Large intestine (tissue), 3 donors: ENCODE measurements around the gene EGLN1. TPM values are rescaled to one million over a fixed set of nuclear protein-coding genes. Genes with fewer than 3 reads are reported as not detected.

Source experiments
- DNase-seq, 2 donors: peaks; one replicate each; pipeline versions ENCODE4 v3.0.0 to v3.0.0-alpha.2; 2013
- H3K27ac ChIP-seq: one replicate; pipeline ENCODE4 v1.5.1; 2013; ENCODE audit warnings: low read length
- H3K27me3 ChIP-seq: 2 replicates; pipeline ENCODE4 v1.6.1; 2013; ENCODE audit warnings: low read length; ENCODE audit not compliant: control insufficient read depth, insufficient read depth
- H3K36me3 ChIP-seq: 2 replicates; pipeline ENCODE4 v1.6.1; 2013; ENCODE audit warnings: low read length; ENCODE audit not compliant: control insufficient read depth, insufficient read depth
- H3K4me1 ChIP-seq: one replicate; pipeline ENCODE4 v1.6.1; 2013; ENCODE audit warnings: low read length; ENCODE audit not compliant: control insufficient read depth, insufficient read depth
- H3K4me3 ChIP-seq: one replicate; pipeline ENCODE4 v1.5.1; 2013; ENCODE audit warnings: low read length
- H3K9me3 ChIP-seq: one replicate; pipeline ENCODE4 v1.6.1; 2013; ENCODE audit warnings: mild to moderate bottlenecking, low read depth, low read length, moderate library complexity; ENCODE audit not compliant: control insufficient read depth
- WGBS: methylation state at CpG from one replicate; pipeline ENCODE4 v1.1.5; 2013; ENCODE audit warnings: low lambda C conversion rate; ENCODE audit not compliant: insufficient coverage; 5-methylcytosine and 5-hydroxymethylcytosine counted together
- polyA plus RNA-seq: library from polyadenylated mRNA; unstranded; fragments of 120-200 nt; gene quantifications from one replicate; pipeline ENCODE4 v1.2.1, GENCODE V29; 2013

Gene EGLN1
- polyA plus RNA-seq, 1 donor = 30.4 TPM

DNA sequence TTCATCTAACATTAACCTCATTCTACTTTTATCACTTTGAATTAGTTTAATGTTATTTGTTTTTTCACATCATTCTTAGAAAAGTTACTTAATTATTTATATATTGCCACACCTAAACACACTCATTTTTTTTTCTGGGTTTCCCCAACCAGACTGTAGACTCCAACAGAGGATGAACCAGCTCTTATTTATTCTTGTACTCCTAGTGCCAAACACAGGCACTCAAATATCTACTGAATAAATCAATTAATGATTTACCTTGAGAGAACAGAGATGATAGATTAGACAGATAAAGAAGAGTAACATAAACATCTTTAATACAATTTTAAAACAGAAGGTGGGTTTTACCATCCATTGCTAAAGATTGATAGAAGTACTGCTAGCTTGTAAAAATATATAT, 35.6 kb downstream of the EGLN1 start:
- no peak for DNase-seq
- Histone ChIP-seq H3K27ac (no peak overlapping the region), H3K4me1 (no peaks in the 10 kb centered on the region), H3K4me3 (no peak overlapping the region), H3K27me3 (no peaks in the 10 kb centered on the region), H3K36me3 (no peaks in the 10 kb centered on the region), H3K9me3 (no peaks in the 10 kb centered on the region)

DNA sequence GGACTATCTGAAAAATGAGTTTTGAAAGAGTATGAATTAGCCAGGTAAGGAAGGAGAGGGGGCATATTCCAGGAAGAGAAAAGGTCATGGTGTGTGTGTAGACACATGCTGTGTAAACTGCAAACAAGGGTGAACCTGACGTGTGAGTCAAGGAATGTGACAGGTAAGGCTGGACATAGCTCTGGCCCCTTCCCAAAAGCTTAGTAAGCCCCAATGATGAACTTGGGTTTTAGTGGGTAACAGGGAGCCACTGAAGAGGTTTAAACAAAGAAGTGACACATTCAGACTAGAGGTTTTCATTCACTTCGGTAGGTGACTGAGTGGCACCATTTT, 36.7 kb downstream of the EGLN1 start:
- no peak overlapping the region for H3K4me3 ChIP-seq
- DNase-seq = no peak
- no peaks in the 10 kb centered on the region for H3K4me1 ChIP-seq
- 100% methylated on average over 1 of the region's 2 CpGs for WGBS
- H3K9me3 ChIP-seq = no peaks in the 10 kb centered on the region
- no peaks in the 10 kb centered on the region for H3K36me3 ChIP-seq
- H3K27ac ChIP-seq = no peak overlapping the region
- H3K27me3 ChIP-seq = no peaks in the 10 kb centered on the region

DNA sequence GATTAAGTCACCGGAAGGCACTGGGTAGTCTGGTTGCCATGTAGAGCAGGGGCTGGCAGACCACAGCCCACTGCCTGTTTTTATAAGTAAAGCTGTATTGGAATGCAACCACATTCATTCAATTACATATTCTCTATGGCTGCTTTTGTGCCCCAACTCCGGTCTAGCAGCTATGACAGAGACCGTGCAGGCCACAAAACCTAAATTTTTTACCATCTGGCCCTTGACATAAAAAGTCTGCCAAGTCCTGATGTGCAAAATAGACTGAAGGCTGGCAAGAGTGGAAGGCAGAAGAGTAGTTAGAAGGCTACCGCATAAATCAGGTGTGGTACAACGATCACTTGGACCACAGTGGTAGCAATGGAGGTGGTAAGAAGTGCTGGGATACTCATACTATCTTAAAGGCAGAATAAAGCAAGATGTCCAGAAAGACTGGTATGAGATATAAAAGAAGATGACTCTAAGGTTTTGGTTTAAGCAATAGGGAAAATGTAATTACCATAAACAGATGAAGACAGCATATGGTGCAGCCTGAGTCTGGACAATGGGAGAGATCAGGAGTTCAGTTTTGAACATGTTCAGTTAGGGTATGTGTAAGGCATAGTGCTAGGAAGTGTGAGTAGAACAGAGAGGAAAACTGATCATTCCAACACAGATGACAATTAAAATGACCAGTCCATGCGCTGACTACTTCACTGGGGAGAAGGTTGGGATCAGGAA, 37.2 kb downstream of the EGLN1 start:
- Histone ChIP-seq H3K9me3 (no peaks in the 10 kb centered on the region), H3K4me1 (no peaks in the 10 kb centered on the region), H3K27me3 (no peaks in the 10 kb centered on the region), H3K4me3 (no peak overlapping the region), H3K27ac (no peak overlapping the region), H3K36me3 (no peaks in the 10 kb centered on the region)
- 100% methylated on average over 1 of the region's 6 CpGs for WGBS
- DNase-seq = no peak

DNA sequence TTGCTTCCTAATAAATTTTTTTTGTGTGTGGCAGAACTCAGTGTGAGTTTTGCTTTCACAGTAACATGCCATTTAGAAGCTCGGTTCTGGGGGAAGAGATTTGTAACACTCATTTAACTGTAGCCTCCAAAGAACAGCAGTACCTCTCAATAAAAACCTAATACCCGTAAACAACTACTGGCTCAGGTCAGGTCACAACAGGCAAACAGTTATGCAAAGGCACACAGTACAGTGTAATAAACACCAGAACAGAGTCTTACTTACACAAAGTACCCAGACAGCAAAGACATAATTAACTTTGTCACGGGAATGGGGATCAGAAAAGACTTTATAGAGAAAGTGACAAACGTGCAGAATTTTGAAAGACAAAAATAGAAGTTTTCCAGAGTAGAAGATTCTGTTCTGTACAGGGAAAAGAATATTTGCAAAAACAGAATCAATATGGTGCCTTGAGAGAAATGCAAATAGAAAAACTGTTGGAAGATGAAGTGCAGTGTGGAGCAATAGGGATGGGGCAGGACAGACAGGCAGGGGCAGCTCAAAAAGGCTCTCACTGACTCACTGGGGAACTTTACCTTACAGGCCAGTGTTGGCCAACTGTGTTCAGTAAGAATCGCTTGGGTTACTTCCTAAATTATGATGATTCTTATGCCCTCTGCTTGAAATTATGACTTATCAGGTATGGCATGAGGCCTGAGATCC, 38.8 kb downstream of the EGLN1 start:
- Histone ChIP-seq H3K9me3 (no peaks in the 10 kb centered on the region), H3K4me3 (no peak overlapping the region), H3K27ac (no peak overlapping the region), H3K27me3 (no peaks in the 10 kb centered on the region), H3K4me1 (no peaks in the 10 kb centered on the region), H3K36me3 (no peaks in the 10 kb centered on the region)
- WGBS = 94% methylated on average over 2 of the region's 5 CpGs
- DNase-seq = no peak

DNA sequence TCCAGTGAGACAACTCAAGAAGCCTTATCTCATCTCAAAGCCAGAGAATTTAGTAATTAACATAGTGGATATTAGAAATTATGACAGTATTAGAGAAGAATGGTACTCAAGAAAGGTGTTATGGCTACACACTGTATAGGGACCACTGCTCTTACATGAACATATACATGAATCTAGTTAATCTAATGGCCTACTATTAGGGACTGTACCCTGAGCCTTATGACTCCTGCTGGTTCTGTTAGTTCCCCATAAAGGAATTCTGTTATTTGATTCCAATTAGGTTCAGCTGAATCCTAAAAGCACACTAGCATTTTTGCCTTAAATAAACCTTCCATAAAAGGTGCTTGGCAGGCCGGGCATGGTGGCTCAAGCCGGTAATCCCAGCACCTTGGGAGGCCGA, 39.7 kb downstream of the EGLN1 start:
- Histone ChIP-seq H3K9me3 (no peaks in the 10 kb centered on the region), H3K4me1 (no peaks in the 10 kb centered on the region), H3K4me3 (no peak overlapping the region), H3K27ac (no peak overlapping the region), H3K27me3 (no peaks in the 10 kb centered on the region), H3K36me3 (no peaks in the 10 kb centered on the region)
- DNase-seq = no peak
- WGBS = no CpG with 5 or more reads among the region's 3 CpGs

DNA sequence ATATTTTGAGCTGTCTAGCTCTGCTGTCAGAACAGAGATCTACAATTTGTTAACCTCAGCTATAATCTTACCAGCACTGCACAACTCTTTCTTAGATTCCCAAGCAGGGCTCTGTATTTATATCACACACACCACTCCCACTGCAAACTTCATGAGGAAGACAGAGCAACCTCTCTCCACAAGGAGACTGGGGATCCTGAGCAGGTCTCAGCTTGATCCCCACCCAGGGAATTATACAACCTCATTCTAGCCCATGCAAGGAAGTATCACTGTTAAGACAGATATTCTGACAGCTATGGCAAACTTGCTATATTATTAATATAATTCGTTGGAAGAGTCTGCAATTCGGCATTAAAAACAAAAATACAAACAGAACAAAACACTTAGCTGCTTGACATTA, 40.4 kb downstream of the EGLN1 start:
- Histone ChIP-seq H3K36me3 (no peaks in the 10 kb centered on the region), H3K4me1 (no peaks in the 10 kb centered on the region), H3K4me3 (no peak overlapping the region), H3K27me3 (no peaks in the 10 kb centered on the region), H3K9me3 (no peaks in the 10 kb centered on the region), H3K27ac (no peak overlapping the region)
- WGBS = no CpG with 5 or more reads among the region's 2 CpGs
- DNase-seq = no peak

DNA sequence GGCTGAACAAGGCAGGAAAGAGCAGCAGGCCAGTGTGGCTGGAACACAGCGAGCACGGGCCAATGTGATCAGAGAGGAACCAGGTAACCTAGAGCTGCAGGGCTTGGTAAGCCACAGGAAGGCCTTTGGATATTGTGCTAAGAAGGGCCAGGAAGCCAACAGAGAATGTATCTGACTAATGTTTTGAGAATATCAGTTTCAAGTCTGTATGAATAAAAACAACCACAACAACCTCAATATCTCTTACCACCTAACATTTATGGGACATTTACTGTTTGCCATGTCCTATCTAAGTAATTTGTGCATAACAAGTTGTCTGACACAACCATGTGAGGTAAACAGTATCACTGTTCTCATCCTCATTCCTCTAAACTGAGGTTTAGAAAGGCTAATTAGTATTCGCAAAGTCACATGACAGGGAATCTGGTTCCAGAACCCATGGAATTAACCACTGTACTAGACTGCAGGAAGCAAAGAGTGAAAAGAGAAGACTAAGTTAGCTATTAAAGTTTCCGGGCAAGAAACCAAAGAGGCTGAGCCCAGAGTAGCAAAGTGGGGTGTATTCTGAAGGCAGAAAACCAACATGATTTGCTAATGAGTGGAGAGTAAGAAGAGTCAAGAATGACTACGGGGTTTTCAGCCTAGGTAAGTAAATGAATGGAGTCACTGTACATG, 45.1 kb downstream of the EGLN1 start:
- H3K27me3 ChIP-seq = no peaks in the 10 kb centered on the region
- 83% methylated on average over 2 of the region's 5 CpGs for whole genome bisulfite sequencing
- DNase-seq = peak in 1 of 2 donors; percentile 4
- H3K36me3 ChIP-seq = peaks cover under 1% of the 10 kb centered on the region
- H3K9me3 ChIP-seq = no peaks in the 10 kb centered on the region
- no peaks in the 10 kb centered on the region for H3K4me1 ChIP-seq
- H3K4me3 ChIP-seq = no peak overlapping the region
- H3K27ac ChIP-seq = no peak overlapping the region

DNA sequence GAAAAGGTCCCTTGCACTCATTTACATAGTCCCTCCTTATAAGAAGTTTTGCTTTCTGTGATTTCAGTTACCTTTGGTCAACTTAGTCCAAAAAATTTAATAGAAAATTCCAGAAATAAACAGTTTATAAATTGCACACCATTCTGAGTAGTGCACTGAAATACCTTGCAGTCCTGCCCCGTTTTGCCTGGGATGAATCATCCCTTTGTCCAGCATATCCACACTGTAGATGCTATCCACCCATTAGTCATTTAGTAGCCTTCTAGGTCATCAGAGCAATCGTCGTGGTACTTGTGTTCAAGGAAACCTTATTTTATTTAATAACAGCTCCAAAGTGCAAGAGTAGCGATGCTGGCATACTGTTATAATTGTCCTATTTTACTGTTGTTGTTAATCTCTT, 46.0 kb downstream of the EGLN1 start:
- H3K36me3 ChIP-seq = peaks cover 6% of the 10 kb centered on the region
- no CpG with 5 or more reads among the region's 4 CpGs for WGBS
- H3K27me3 ChIP-seq = no peaks in the 10 kb centered on the region
- no peak overlapping the region for H3K4me3 ChIP-seq
- no peaks in the 10 kb centered on the region for H3K9me3 ChIP-seq
- DNase-seq = peak in 1 of 2 donors; percentile 22
- H3K4me1 ChIP-seq = no peaks in the 10 kb centered on the region
- no peak overlapping the region for H3K27ac ChIP-seq

DNA sequence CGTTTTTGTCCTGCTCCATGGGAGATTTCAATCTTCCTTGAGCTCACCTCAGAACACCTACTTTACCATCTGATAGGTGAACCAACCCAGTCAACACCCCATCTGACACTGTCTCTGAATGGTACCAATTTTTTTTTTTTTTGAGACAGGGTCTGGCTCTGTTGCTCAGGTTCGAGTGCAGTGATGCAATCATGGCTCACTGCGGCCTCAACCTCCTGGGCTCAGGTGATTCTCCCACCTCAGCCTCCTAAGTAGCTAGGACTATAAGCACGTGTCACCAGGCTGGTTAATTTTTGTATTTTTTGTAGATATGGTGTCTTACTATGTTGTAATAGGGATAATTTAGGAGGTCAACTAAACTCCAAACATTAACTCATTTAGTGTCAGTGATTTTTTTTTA, 47.7 kb downstream of the EGLN1 start:
- no peak for DNase-seq
- H3K9me3 ChIP-seq = no peaks in the 10 kb centered on the region
- H3K27me3 ChIP-seq = no peaks in the 10 kb centered on the region
- H3K36me3 ChIP-seq = peaks cover 10% of the 10 kb centered on the region
- 100% methylated on average over 1 of the region's 4 CpGs for WGBS
- H3K4me1 ChIP-seq = no peaks in the 10 kb centered on the region
- H3K4me3 ChIP-seq = no peak overlapping the region
- no peak overlapping the region for H3K27ac ChIP-seq

DNA sequence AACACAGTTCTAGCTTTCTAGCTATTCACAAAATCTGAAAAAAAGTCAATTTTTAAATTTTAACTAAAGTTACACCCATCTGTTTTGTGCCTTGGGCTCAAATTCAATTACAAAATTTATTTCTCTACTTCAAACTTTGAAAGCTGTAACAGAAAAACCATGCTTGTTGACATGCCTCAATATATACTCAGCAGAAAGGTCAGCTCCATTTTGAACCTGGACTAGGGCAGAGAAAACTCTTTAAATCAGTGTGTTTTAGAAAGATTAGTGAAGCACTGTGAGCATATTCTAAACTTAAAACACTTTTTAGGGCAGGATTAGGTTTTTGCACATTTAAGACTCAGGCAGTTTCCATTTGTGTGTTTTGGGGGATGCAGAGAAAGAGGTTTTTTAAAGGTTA, 49.6 kb downstream of the EGLN1 start:
- H3K27me3 ChIP-seq = no peaks in the 10 kb centered on the region
- no peaks in the 10 kb centered on the region for H3K4me1 ChIP-seq
- H3K9me3 ChIP-seq = no peaks in the 10 kb centered on the region
- no peak overlapping the region for H3K27ac ChIP-seq
- DNase-seq = no peak
- H3K36me3 ChIP-seq = peaks cover 17% of the 10 kb centered on the region
- H3K4me3 ChIP-seq = no peak overlapping the region
